ENCODE measurements around the gene NAT9.

GRCh38 chr17:74748529-74749278, 27.4 kb downstream of the NAT9 start, which contains the start of gene NHERF1:
- TF ChIP-seq MAX (IDR thresholded peaks at IDR 0.05) (peak; percentile 66), EP300 (IDR thresholded peaks at IDR 0.05; ENCODE audit: borderline replicate concordance) (peak; percentile 10; the same call in 1 of the 2 replicates), REST (IDR thresholded peaks at IDR 0.05; ENCODE audit: low read depth) (no peak), CREB1 (IDR thresholded peaks at IDR 0.05; ENCODE audit: low read depth) (no peak), NFIC (IDR thresholded peaks at IDR 0.05) (no peak; the same call in 1 of the 2 replicates), RAD21 (IDR thresholded peaks at IDR 0.05; ENCODE audit: low read depth) (peak; percentile 22; the same call in 1 of the 2 replicates), CEBPB (IDR thresholded peaks at IDR 0.05) (no peak), USF1 (IDR thresholded peaks at IDR 0.05) (no peak), FOXM1 (IDR thresholded peaks at IDR 0.05; ENCODE audit: borderline replicate concordance, low read depth) (no peak), YY1 (IDR thresholded peaks at IDR 0.05; ENCODE audit: low read depth) (no peak), TAF1 (IDR thresholded peaks at IDR 0.05; ENCODE audit: low read depth) (peak; percentile 100), TEAD4 (IDR thresholded peaks at IDR 0.05) (peak; percentile 18; the same call in 1 of the 2 replicates), TCF12 (IDR thresholded peaks at IDR 0.05; ENCODE audit: low read depth) (peak; percentile 20; the same call in 1 of the 2 replicates)
